Lower leg skin (tissue), 4 donors: ENCODE measurements around the gene HIRA. TPM values are rescaled to one million over a fixed set of nuclear protein-coding genes. Genes with fewer than 3 reads are reported as not detected.

Experiments
- DNase-seq, 2 donors: peaks; one replicate each; pipeline ENCODE4 v3.0.0-alpha.2; 2019; ENCODE audit warnings: low spot score in 2 of 2
- H3K4me3 ChIP-seq: fragments of 200-600 bp; sonication (generic); 2 replicates; pipeline ENCODE4 v1.5.1; 2017; ENCODE audit warnings: mild to moderate bottlenecking, low read depth; ENCODE audit not compliant: poor library complexity, severe bottlenecking
- CTCF ChIP-seq, 3 donors: fragments of 450-650 bp; IDR thresholded peaks; one replicate each; pipeline ENCODE4 v1.5.1; 2016; ENCODE audit warnings: antibody characterized with exemption in 3 of 3, mild to moderate bottlenecking in 3 of 3, moderate library complexity in 2 of 3
- POLR2A ChIP-seq, 2 donors: fragments of 450-650 bp; IDR thresholded peaks; one replicate each; pipeline ENCODE4 v1.6.1; 2016 to 2017; ENCODE audit warnings: antibody characterized with exemption in 2 of 2, mild to moderate bottlenecking in 1 of 2, moderate library complexity in 1 of 2
- WGBS, 2 donors: methylation state at CpG; one replicate each; pipeline ENCODE4 v1.1.5; 2018; 5-methylcytosine and 5-hydroxymethylcytosine counted together
- intact Hi-C: fragments of 100-400 bp; cut with DNase I; formaldehyde crosslinking; loops from one replicate; pipeline ENCODE4 v1.15.0; 2023; ENCODE audit warnings: low total_unique reads
- total RNA-seq, 4 donors: library from RNA; depleted of rRNA; stranded (reverse); fragments of >200 nt; gene quantifications; one replicate each; pipeline ENCODE4 v1.1.0, GENCODE V29; 2016

HIRA gene
- total RNA-seq, 4 donors from 2014 or later, result 11.5 to 21.1 (median 18.2) TPM

GRCh38 chr22:19346677-19347265 is 84.8 kb downstream of the HIRA start:
- no peak overlapping the region for H3K4me3 ChIP-seq
- intact Hi-C loops, result no loop called here
- no peak for DNase-seq
- TF ChIP-seq POLR2A (IDR thresholded peaks at IDR 0.05), result no peak
- no peak for TF ChIP-seq CTCF (IDR thresholded peaks at IDR 0.05)
- WGBS, 2 donors, result 96 to 98% methylated on average over 6 of the region's 6 CpGs

GRCh38 chr22:19344420-19344819 is 87.1 kb downstream of the HIRA start:
- TF ChIP-seq POLR2A (IDR thresholded peaks at IDR 0.05), result no peak
- TF ChIP-seq CTCF (IDR thresholded peaks at IDR 0.05), result no peak
- no peak for DNase-seq
- 93 to 97% methylated on average over 1 of the region's 1 CpG for WGBS, 2 donors
- intact Hi-C loops, result no loop called here
- no peak overlapping the region for H3K4me3 ChIP-seq

DNA sequence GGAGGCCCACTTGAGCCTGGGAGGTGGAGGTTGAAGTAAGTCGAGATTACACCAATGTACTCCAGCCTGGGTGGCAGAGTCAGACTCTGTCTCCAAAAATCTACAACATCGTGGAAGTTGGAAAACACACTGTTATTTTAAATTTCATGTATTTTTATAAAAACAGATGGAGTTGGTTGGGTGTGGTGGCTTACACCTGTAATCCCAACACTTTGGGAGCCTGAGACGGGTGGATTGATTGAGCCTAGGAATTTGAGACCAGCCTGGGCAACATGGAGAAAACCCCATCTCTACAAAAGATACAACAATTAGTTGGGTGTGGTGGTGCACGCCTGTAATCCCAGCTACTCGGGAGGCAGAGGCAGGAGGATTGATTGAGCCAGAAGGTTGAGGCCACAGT is 88.1 kb downstream of the HIRA start:
- TF ChIP-seq POLR2A (IDR thresholded peaks at IDR 0.05) (no peak), CTCF (IDR thresholded peaks at IDR 0.05) (no peak)
- WGBS, 2 donors, result 97 to 98% methylated on average over 5 of the region's 5 CpGs
- no peak for DNase-seq
- no peak overlapping the region for H3K4me3 ChIP-seq
- intact Hi-C loops, result no loop called here

DNA sequence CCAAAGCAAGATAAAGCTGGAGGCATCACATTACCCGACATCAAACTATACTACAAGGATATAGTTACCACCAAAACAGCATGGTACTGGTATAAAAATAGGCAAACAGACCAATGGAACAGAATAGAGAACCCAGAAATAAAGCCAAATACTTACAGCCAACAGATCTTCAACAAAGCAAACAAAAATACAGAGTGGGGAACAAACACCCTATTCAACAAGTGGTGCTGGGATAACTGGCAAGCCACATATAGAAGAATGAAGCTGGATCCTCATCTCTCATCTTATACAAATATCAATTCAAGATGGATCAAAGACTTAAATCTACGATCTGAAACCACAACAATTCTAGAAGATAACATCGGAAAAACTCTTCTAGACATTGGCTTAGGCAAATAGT is 90.0 kb downstream of the HIRA start:
- WGBS, 2 donors, result 79 to 81% methylated on average over 3 of the region's 3 CpGs
- intact Hi-C loops, result no loop called here
- TF ChIP-seq POLR2A (IDR thresholded peaks at IDR 0.05), result no peak
- no peak for TF ChIP-seq CTCF (IDR thresholded peaks at IDR 0.05)

DNA sequence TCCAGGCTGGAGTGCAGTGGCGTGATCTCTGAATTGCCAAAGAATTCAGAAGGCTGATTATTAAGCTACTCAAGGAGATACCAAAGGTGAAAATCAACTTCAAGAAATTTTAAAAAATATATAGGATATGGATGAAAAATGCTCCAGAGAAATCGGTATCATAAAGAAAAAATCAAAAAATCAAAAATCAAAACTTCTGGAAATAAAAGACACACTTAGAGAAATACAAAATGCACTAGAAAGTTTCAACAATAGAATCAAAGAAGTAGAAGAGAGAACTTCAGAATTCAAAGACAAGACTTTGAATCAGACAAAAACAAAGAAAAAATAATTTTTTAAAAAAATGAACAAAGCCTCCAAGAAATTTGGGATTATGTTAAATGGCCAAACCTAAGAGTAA is 94.4 kb downstream of the HIRA start:
- WGBS, 2 donors, result 95 to 98% methylated on average over 2 of the region's 2 CpGs
- TF ChIP-seq POLR2A (IDR thresholded peaks at IDR 0.05) (no peak), CTCF (IDR thresholded peaks at IDR 0.05) (no peak)
- intact Hi-C loops, result no loop called here
- no peak overlapping the region for H3K4me3 ChIP-seq
- DNase-seq, result no peak

More for the DNA sequence above, 90.0 kb downstream of the HIRA start:
- H3K4me3 ChIP-seq, result no peak overlapping the region
- DNase-seq, result no peak
